ENCODE results near the gene EXOC3L1.

- no peak for TF ChIP-seq REST (IDR thresholded peaks at IDR 0.05; ENCODE audit: low read depth)
- no peak for TF ChIP-seq YY1 (IDR thresholded peaks at IDR 0.05; ENCODE audit: low read depth)
- TF ChIP-seq RAD21 (IDR thresholded peaks at IDR 0.05; ENCODE audit: low read depth), result no peak
- no peak for TF ChIP-seq EP300 (IDR thresholded peaks at IDR 0.05; ENCODE audit: borderline replicate concordance)
- no peak for TF ChIP-seq CREB1 (IDR thresholded peaks at IDR 0.05; ENCODE audit: low read depth)
- no peak for TF ChIP-seq TAF1 (IDR thresholded peaks at IDR 0.05; ENCODE audit: low read depth)
- TF ChIP-seq NFIC (IDR thresholded peaks at IDR 0.05), result no peak
- no peak for TF ChIP-seq TEAD4 (IDR thresholded peaks at IDR 0.05)
These were observed 42.3 kb downstream of the EXOC3L1 start for GRCh38 chr16:67147437-67148140.
